Measurements from ENCODE around the gene HOXC12.

Gene HOXC12

GRCh38 chr12:53994009-53994263 is 39.2 kb downstream of the HOXC12 start:
- Histone ChIP-seq H3K4me1 (ENCODE audit: insufficient read depth, low read length, severe bottlenecking) (peaks cover 4% of the 10 kb centered on the region), H3K4me3 (ENCODE audit: low read depth, low read length, poor library complexity, severe bottlenecking) (no peak overlapping the region), H3K9me3 (ENCODE audit: low read length) (no peaks in the 10 kb centered on the region), H2AFZ (ENCODE audit: low read length) (no peak overlapping the region), H3K79me2 (ENCODE audit: insufficient read depth, low read length) (no peaks in the 10 kb centered on the region), H3K9me2 (ENCODE audit: low read depth, low read length) (no peaks in the 10 kb centered on the region), H3K4me2 (ENCODE audit: low read length) (no peak overlapping the region), H3K27me3 (ENCODE audit: insufficient read depth, low read length) (peaks cover 16% of the 10 kb centered on the region), H3K27ac (ENCODE audit: low read depth, low read length, poor library complexity, severe bottlenecking) (no peak overlapping the region), H3F3A (ENCODE audit: insufficient read depth, low read length) (no peaks in the 10 kb centered on the region), H3K36me3 (ENCODE audit: insufficient read depth, low read length) (no peaks in the 10 kb centered on the region), H3K9ac (ENCODE audit: low read length) (no peak overlapping the region), H4K20me1 (ENCODE audit: insufficient read depth, low read length) (no peaks in the 10 kb centered on the region)
- TF ChIP-seq EZH2 (IDR thresholded peaks at IDR 0.05; ENCODE audit: borderline replicate concordance, low read length) (no peak), CTCF (IDR thresholded peaks at IDR 0.05; ENCODE audit: low read length) (no peak)

GRCh38 chr12:53994264-53995001 is 39.7 kb downstream of the HOXC12 start:
- peaks cover 16% of the 10 kb centered on the region for H3K27me3 ChIP-seq (ENCODE audit: insufficient read depth, low read length)
- H3K27ac ChIP-seq (ENCODE audit: low read depth, low read length, poor library complexity, severe bottlenecking), result no peak overlapping the region
- no peak overlapping the region for H3K9ac ChIP-seq (ENCODE audit: low read length)

GRCh38 chr12:53995002-53995377 is 40.3 kb downstream of the HOXC12 start:
- Histone ChIP-seq H3K4me2 (ENCODE audit: low read length) (no peak overlapping the region), H3K4me3 (ENCODE audit: low read depth, low read length, poor library complexity, severe bottlenecking) (no peak overlapping the region), H3K27ac (ENCODE audit: low read depth, low read length, poor library complexity, severe bottlenecking) (no peak overlapping the region), H3K27me3 (ENCODE audit: insufficient read depth, low read length) (peaks cover 16% of the 10 kb centered on the region), H4K20me1 (ENCODE audit: insufficient read depth, low read length) (no peaks in the 10 kb centered on the region), H3K9me2 (ENCODE audit: low read depth, low read length) (no peaks in the 10 kb centered on the region), H3F3A (ENCODE audit: insufficient read depth, low read length) (no peaks in the 10 kb centered on the region), H3K36me3 (ENCODE audit: insufficient read depth, low read length) (no peaks in the 10 kb centered on the region), H3K9ac (ENCODE audit: low read length) (no peak overlapping the region), H3K4me1 (ENCODE audit: insufficient read depth, low read length, severe bottlenecking) (no peaks in the 10 kb centered on the region), H3K79me2 (ENCODE audit: insufficient read depth, low read length) (no peaks in the 10 kb centered on the region), H3K9me3 (ENCODE audit: low read length) (no peaks in the 10 kb centered on the region), H2AFZ (ENCODE audit: low read length) (no peak overlapping the region)
- TF ChIP-seq CTCF (IDR thresholded peaks at IDR 0.05; ENCODE audit: low read length), result no peak
- no peak for TF ChIP-seq EZH2 (IDR thresholded peaks at IDR 0.05; ENCODE audit: borderline replicate concordance, low read length)

More at GRCh38 chr12:53994264-53995001, 39.7 kb downstream of the HOXC12 start:
- Histone ChIP-seq H3K4me1 (ENCODE audit: insufficient read depth, low read length, severe bottlenecking) (peaks cover 1% of the 10 kb centered on the region), H4K20me1 (ENCODE audit: insufficient read depth, low read length) (no peaks in the 10 kb centered on the region), H3K79me2 (ENCODE audit: insufficient read depth, low read length) (no peaks in the 10 kb centered on the region), H3K4me3 (ENCODE audit: low read depth, low read length, poor library complexity, severe bottlenecking) (no peak overlapping the region), H3K4me2 (ENCODE audit: low read length) (no peak overlapping the region), H3F3A (ENCODE audit: insufficient read depth, low read length) (no peaks in the 10 kb centered on the region), H2AFZ (ENCODE audit: low read length) (no peak overlapping the region), H3K9me2 (ENCODE audit: low read depth, low read length) (no peaks in the 10 kb centered on the region), H3K9me3 (ENCODE audit: low read length) (no peaks in the 10 kb centered on the region), H3K36me3 (ENCODE audit: insufficient read depth, low read length) (no peaks in the 10 kb centered on the region)
- TF ChIP-seq CTCF (IDR thresholded peaks at IDR 0.05; ENCODE audit: low read length) (no peak), EZH2 (IDR thresholded peaks at IDR 0.05; ENCODE audit: borderline replicate concordance, low read length) (no peak)

All from OCI-LY1 (cell line).